HG02938 (cell line): Measurements from ENCODE around the gene APOL3.
"Not testable (repeated sequence)": the region's sequence is repeated elsewhere in the genome, so short reads cannot be mapped to it uniquely, and the experiment has no call there.

ENCODE experiments used
- ATAC-seq: cut with Tn5 transposase; IDR thresholded peaks from one replicate; pipeline ENCODE4 v1.9.1; 2021; ENCODE audit warnings: mild to moderate bottlenecking, moderate library complexity; ENCODE audit not compliant: unreplicated experiment

APOL3 gene

DNA sequence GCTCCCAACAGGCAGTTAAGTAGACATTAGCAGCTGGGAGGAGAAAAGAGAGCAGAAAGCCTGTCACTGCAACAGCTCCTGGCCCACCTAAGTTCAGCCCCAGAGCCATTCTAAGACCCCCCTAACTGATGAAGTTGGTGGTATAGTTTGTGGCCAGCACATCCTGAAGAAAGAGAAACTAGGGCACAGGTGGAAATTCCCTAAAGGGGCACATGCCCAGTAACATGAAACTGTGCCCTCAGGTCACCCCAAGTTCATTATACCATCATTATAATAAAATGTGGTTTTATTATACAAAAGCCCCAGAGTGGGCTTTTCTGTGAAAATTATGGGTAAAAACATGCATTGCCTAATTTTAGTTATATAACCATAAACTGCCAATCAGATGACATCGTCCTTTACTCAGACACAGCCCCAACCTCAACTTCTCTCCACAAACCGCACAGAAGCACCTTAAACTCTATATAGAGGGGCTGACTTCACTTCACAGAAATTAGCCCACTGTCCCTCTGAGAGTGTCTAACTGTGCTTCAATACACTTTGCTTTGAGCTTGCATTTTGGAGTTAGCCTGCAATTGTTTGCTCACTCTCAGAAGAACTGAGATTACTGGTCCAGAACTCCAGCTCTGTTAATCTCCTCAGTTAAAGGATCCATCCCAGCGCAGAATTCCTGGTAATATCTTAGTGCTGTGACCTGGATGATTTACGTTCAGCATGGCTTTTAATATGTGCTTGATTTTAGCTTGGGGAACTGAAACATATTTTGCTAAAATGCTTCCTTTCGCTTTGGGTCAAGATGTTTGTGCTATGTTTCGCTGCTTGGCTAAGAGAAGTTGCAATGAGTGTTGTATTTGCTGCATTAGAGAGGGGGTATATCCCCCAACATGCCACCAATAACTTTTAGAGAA is 1.8 kb upstream of the APOL3 start:
- peak; percentile 55 for ATAC-seq

DNA sequence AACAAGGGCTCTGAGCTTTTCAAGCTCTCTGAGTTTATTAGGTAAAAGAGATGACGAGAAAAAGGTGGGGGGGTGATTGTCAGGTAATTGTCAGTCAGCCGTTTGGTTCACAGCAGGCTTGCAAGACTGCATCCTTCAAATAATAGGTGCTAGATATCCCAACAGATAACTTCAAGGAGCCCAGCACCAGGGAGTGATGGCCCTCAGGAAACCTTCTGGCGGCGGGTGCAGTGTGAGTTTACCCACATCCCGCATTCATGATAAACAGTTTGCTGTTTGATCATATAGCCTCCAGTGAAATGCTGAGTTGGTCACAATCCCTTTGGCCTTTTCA is 1.2 kb upstream of the APOL3 start:
- ATAC-seq: not testable (repeated sequence)

DNA sequence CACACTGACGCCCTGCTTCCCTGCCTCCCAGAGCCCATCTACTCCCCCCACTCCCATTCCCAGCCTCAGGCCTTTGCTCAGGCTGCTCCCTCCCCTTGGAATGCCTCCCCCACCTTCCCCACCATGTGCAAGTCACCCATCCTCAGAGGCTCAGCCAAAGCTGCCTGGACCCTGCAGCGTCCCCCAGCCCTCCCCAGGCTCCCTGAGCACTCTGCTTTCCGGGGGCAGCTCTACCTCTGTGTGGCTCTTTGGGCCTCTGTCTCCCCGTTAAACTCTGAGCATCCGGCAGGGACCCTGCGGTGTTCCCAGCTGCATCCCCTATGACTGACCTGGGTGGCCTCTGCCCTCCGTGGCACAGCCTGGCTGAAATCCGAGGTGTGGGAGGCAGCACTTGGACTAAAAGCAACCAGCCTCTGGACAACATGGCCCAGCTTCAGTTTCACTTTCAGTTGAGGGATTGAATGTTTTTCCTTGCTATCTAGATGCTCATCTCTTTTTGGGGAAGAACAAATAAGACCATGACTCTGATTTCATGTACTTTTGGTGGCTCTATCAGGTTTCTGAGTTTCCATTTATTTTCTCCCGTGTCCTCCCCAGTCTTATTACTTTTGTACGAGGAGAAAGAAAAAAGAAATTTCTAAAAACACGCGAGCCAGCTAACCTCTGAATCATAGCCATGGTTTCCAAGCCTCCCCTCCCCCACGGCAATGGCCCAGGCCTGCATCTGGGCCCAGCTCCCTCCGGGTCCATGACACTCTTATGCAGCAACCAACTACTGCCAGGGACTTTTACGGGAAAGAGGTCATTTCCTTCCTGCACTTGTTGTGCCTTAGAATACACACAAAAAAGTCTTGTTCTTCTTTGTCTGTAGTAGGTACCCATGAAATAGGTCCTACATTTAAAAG is 3.8 kb downstream of the APOL3 start:
- no peak for ATAC-seq

DNA sequence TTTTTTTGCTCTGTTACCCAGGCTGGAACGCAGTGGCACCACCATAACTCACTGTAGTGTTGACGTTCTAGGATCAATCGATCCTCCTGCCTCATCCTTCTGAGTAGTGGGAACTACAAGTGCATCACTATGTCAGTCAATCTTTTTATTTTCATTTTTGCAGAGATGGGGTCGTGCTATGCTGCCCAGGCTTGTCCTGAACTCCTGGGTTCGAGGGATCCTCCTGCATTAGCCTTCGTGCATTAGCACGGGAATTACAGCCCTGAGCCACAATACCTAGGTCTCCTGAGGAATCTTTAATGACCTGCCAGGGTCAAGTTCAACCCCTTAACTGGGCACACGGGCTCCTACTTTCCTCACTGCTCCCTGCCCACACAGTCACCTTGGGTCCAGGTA is 4.4 kb downstream of the APOL3 start:
- no peak for ATAC-seq

DNA sequence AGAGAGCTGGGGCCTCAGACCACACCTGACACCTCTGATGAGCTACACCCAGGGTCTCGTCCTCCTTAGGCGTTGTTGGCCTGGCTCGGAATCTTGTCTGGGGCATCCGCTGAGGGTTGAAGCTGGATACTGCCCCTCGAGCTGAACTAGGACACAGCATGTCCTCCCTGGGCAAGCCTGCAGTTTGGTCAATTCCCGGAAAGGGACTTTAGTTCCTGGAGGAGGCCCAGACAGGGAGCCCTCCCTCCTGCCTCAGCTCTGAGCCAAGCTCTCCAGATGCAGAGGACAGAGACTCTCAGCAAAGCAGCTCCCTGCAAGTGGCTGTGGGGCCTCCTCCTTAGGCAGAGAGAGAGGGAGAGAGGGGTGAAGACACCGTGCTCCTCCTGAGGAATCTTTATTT is 4.9 kb downstream of the APOL3 start:
- ATAC-seq: no peak

DNA sequence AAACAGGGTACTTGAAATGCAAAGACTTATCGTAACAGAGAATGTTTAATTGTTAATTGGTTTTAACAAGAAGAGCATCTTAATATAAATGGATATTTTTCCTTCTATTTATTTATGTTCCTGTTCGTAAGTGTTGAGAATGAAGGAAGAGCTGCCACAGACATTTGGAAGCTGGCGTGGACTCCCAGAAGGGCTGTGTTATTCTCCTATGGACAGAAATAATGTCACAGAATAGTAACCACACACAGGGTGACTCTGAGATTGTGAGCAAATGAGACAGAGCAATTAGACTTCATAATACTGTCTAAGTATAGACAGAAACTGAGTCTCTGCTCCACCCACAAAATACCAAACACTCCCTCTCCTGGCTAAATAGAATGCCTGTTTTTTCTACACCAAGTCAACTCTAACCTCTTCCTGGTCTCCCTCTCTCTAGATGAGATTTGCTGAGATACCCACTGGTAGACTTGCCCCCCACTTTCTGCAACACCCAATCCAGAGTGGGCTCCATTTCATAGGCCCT is 6.1 kb downstream of the APOL3 start:
- no peak for ATAC-seq

DNA sequence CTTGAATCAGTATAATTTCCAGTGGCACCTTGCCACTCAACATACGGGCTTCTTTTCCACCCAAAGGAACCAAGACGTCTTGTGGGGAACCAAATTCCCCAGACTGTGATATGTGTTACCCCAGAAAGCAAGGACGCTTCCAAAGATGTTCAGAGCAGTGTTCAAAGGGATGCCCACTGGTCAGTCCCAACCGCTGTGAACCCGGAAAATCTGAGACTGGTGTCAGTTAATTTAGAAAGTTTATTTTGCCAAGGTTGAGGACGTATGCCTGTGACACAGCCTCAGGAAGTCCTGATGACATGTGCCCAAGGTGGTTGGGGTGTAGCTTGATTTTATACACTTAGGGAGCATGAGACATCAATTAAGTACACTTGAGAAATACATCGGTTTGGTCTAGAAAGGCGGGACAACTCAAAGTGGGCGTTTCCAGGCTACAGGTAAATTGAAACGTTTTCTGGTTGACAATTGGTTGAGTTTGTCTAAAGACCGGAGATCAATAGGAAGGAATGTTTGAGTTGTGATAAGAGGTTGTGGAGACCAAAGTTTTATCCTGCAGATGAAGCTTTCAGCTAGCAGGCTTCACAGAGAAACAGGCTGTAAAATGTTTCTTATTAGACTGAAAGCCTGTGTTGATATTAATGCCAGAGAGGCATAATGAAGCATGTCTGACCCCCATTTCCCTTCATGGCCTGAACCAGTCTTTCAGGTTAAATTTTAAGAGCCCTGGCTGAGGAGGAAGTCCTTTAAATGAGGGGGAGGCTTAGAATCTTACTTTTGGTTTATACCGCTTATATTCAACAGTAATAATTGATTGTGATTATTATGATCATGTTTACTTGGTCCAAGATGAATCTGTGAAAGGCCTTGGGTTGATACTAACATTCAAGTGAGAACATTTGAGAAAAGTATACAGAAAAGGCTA is 6.8 kb downstream of the APOL3 start:
- ATAC-seq: no peak

DNA sequence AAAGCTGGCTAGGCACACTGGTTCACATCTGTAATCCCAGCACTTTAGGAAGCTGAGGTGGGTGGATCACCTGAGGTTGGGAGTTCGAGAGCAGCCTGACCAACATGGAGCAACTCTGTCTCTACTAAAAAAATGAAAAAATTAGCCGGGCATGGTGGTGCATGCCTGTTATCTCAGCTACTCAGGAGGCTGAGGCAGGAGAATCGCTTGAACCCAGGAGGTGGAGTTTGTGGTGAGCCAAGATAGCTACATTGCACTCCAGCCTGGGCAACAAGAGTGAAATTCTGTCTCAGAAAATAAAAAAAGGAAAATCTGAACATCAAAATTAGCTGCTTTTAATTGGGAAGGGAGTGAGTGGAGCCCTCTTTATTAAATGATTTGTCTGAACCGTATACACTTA is 7.7 kb downstream of the APOL3 start:
- not testable (repeated sequence) for ATAC-seq

DNA sequence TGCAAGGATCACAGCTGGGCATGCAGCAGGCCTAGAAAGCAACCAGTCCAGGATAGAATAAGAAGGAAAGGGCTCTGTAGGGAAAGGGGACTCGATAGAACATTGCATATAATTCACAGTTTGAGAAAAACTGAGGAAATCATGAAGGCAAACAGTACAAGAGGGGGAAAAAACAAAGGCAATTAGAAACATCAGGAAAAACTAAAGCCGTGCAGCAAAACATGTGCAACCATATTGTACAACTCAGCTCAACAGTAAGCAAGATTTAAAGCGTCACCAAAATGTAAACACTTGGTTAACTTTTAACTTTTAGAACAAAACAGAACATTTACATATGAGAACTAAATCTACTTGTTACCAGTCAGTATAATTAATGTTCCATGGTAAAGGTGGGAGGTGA is 8.5 kb downstream of the APOL3 start:
- ATAC-seq: no peak

DNA sequence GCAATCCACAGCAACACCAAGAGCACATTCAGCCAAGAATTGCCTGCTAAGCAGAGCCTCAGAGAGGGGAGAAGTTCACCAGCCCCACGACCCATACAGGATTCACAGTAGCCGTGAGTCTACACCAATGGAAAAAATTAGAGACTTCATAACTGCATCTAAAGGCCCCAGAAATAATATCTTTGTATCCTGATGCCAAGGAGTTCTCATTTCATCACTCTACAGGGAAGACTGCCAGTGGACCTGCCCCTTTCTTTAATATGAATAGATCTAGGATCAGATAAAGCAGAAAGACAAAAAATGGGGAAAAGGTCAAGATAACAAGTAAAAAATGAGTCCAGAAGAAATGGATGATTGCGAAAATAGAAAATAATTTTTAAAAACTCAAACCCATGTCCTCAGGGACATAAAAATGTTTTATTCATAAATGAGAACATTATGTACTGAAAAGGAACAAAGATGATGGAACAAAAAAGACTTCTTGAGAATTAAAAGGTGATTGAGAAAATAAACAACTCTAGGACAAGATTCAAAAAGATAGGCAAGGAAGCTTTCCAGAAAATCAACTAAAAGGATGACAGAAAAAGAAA is 9.5 kb downstream of the APOL3 start:
- ATAC-seq: no peak

DNA sequence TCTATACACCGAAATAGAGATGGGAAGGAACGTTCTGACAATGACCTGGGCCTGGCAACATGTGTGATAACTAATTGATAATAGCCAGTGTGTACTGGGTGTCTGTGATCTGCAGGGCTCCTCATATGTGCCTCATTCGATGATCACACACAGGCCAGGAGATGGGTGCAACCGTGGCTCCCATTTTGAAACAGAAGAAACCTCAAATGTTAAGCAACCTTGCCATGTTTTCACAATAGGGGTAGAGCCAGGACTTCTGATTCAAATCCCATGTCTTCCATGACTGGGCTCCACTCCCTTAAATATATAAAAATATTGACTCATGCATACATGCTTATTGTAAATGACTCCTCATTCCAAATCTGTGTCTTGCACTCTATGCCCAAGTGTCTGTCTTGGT is 11.1 kb downstream of the APOL3 start:
- no peak for ATAC-seq

DNA sequence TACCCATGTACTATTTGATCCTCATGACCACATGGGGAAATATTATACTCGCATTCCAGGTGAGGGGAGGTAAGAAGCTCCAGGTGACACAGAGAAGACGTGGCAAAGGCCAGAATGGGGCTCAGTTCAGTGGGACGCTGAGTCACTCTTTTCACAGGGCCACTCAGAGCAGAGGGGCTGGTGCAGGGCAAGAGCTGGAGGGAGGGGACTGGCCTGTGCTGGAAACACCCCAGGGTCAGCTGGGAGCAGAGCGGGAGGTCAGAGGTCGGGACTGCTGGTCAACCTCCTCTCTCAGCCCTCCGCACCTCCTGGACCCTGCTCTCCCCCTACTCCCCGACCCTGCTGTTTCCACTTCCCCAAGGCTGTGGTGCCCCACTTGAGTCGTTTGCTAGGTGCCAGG is 12.1 kb downstream of the APOL3 start:
- no peak for ATAC-seq

DNA sequence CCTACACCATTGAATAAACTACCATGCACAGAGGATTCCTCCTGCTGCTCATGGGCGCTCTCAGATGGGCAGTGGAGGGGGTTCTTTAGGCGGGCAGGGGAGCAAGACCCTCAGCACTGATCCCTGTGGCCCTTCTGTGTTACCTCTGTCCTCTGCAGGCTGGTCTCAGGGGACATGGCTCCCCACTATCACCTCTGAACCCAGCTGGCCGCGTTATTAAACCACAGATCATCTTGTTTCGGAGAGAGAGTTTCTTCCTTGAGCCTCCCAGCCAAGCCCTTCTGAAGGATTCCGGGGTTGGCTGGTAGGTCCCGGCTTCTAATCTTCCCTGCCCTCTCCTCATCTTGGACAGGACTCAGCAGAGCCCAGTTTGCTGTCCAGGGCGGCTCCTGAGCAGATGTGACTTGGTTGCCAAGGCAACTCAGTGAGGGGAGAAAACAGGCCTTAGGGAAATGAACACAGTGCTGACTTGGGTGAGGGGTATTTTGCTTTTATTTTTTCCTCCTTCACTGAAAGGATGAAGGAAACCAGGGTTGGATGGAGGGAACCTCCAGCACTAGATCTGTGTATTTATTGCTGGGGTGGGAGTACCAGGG is 13.3 kb downstream of the APOL3 start:
- ATAC-seq: no peak

DNA sequence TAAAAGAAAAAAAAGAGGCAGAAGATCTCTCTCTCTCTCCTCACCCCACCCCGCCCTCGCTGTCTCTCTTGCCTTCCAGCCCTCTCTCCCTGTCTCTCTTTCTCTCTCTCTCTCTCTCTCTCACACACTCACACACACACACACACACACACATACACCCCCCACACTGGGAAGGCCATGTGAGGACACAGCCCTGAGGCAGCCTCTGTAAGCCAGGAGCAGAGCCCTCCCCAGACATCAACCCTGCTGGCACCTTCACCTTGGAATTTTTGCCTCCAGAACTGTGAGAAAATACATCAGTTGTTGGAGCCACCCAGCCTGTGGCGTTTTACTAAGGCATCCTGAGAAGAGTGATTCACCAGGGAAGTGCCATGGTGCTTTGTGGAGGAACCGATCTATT is 14.7 kb downstream of the APOL3 start:
- no peak for ATAC-seq

DNA sequence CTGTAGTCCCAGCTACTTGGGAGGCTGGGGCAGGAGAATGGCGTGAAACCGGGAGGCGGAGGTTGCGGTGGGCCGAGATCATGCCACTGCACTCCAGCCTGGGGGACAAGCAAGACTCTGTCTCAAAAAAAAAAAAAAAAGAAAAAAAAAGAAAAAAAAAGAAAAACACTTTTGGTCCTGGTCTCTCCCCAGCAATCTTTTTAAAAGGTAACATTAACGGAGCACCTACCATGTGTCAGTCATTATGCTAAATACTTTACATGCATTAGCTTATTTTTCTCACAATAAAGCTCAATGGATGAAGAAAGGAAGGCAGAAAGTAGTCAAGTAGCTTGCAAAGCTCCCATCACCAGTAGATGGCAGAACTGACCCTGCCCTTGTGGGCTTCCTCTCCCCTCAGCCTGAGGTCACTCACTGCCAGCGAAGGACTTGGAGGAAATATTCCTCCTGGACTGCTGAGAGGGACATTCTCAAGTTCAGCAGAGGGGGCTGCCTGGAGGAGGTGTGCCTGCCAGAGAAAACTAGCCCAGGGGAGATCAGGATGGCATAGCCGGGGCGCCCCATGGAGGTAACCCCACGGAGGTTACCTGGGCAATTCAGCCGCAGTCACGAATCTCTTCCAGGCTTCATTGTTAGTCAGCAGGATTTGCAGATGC is 15.5 kb downstream of the APOL3 start:
- ATAC-seq: no peak

DNA sequence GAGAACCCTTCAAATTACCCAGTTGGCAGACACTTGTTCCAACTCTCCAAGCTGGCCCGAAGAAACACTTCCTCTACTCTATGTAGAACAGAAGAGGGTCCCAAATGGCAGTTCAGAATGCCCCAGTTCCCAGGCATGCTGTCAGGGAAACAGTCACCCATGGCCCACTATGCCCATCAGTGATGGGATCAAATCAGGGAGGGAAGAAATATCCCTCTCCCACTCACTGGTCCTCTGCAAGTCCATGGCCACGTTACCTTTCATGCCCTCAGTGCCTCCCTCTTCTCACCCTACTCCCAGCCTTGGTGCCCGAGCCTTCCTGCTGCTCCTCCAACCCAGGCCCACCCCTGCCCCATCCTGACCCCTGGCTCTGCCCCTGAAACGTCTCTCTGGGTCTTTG is 16.6 kb downstream of the APOL3 start:
- no peak for ATAC-seq

DNA sequence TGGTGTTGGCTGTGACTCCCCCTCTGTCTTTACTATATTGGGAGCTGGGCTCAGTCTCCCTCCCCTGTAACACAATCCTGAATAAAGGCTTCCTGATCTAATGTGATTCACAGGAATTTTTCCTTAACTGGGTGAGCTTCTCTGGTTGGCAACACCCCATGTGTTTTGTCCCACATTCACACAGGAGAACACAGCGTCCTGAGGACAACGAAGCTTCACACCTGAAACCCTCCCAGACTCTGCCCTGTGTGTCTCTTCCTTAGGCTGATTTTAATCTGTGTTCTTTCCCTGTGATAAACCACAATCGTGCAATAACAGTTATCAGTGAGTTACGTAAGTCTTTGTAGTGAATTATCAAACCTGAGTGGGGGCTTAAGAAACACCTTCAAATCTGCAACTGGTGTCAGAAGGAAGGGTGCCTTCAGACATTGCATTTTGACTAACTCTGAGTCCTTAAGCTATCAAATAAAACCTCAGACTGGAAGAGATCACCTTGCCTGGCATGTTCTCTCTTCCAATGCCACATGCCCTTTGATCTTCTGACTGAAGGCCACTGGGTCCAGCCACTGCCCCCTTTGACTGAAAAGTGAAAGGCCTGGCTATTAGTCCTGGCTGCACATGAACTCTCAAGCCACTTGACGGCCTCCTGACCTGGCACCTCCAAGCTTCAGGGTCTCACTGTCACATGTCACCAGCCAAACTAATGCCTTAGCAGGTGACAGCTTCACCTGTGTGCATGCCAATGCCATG is 17.3 kb downstream of the APOL3 start:
- no peak for ATAC-seq

DNA sequence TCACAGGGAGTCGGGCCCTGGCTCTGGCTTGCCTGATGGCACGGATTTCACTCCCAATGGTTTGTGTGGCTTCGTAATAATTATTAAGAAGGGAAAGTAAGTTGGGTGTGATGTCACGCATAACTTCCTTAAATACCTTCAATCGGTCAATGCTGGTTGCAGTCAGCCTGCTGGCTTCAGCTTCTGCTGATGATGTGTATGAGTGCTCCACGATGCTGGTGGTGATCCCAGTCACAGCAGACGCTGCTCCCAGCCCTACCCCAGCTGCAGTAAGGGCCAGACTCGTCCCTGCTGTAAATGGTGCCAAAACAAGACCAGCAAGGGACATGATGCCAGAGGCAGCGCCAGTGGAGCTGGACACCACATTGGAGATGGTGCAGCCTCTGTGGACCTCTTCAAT is 19.1 kb downstream of the APOL3 start:
- ATAC-seq: no peak

DNA sequence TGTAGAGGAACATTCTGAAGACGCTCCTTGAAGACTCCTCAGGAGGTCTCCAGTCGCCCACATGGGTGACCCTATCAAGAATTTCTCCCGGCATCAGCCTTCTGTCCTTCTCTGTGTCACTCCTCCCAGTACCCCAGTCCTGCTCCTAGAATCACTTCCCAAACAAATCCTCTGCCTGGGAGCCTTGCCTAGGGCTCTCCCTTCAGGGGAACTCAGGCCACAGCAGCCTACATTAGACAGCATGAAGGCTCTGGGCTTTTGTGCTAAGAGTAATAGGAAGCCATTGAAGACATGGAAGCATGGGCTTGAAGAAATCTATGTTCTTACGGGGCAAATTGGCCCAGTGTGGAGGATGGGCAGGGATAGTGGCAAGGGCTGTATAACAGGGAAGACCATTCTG is 21.8 kb downstream of the APOL3 start:
- ATAC-seq: not testable (repeated sequence)
